H1 (cell line): ENCODE data around the gene ISOC1. TPM values are rescaled to one million over a fixed set of nuclear protein-coding genes. Genes with fewer than 3 reads are reported as not detected.

Source experiments
- CTCF ChIA-PET: fragments of 300-600 bp; sonication (Branson Sonifier 250); formaldehyde crosslinking; loops from one replicate; lab custom pipeline; 2021; ENCODE audit not compliant: partially characterized antibody; lab: Charles Lee
- POLR2A ChIA-PET: fragments of 300-600 bp; sonication (Branson Sonifier 250); formaldehyde crosslinking; loops from one replicate; lab custom pipeline; 2021; ENCODE audit warnings: inconsistent platforms; ENCODE audit not compliant: partially characterized antibody; lab: Charles Lee
- DNase-seq, 2 experiments: peaks; one replicate each; pipeline versions ENCODE4 v3.0.0 to v3.0.0-alpha.2; 2010 to 2022; ENCODE audit warnings: low spot score in 2 of 2, low read depth in 1 of 2, mixed read lengths in 1 of 2
- FAIRE-seq: peaks from 2 replicates; lab custom pipeline; 2011; peaks lifted over from hg19 to GRCh38; lab: Jason Lieb, UNC
- H2AFZ ChIP-seq: 2 replicates; pipeline ENCODE4 v1.8.1; 2012; ENCODE audit warnings: low read length, inconsistent platforms
- H2AK5ac ChIP-seq: 2 replicates; pipeline ENCODE4 v1.6.1; 2013; ENCODE audit warnings: low read depth, low read length
- H2BK120ac ChIP-seq: replicated peaks from 2 replicates; pipeline ENCODE3; 2013; ENCODE audit warnings: low read depth, low read length, inconsistent platforms
- H2BK12ac ChIP-seq: 2 replicates; pipeline ENCODE4 v1.6.1; 2013; ENCODE audit warnings: low read depth, low read length
- H2BK15ac ChIP-seq: 2 replicates; pipeline ENCODE4 v1.6.1; 2013; ENCODE audit warnings: low read length
- H2BK20ac ChIP-seq: 2 replicates; pipeline ENCODE4 v1.6.1; 2013; ENCODE audit warnings: low read length
- H2BK5ac ChIP-seq: 2 replicates; pipeline ENCODE4 v1.6.1; 2013; ENCODE audit warnings: low read depth, low read length
- H3K14ac ChIP-seq: 2 replicates; pipeline ENCODE4 v1.6.1; 2013; ENCODE audit warnings: inconsistent platforms; ENCODE audit not compliant: insufficient read length
- H3K18ac ChIP-seq: 2 replicates; pipeline ENCODE4 v1.6.1; 2013; ENCODE audit warnings: low read length; ENCODE audit errors: extremely low read depth
- H3K23ac ChIP-seq: 2 replicates; pipeline ENCODE4 v1.6.1; 2013; ENCODE audit warnings: inconsistent platforms; ENCODE audit not compliant: insufficient read length
- H3K23me2 ChIP-seq: 2 replicates; pipeline ENCODE4 v1.6.1; 2013; ENCODE audit warnings: low read depth, low read length
- H3K27ac ChIP-seq: 2 replicates; pipeline ENCODE4 v1.6.1; 2011; ENCODE audit warnings: low read depth, low read length, inconsistent platforms
- H3K27me3 ChIP-seq, 4 experiments: replicated peaks in 1 of 4; 1 replicate in 1 of 4; 2 replicates in 3 of 4; pipeline versions ENCODE4 v1.6.1 to v1.8.1; 2011 to 2013; ENCODE audit warnings: low read length in 3 of 4, mild to moderate bottlenecking in 3 of 4, inconsistent platforms in 2 of 4, mixed read lengths in 2 of 4, moderate library complexity in 1 of 4; ENCODE audit not compliant: control insufficient read depth in 3 of 4, insufficient read depth in 3 of 4; ENCODE audit errors: extremely low read depth in 1 of 4
- H3K36me3 ChIP-seq, 4 experiments: 2 replicates each; pipeline versions ENCODE4 v1.6.1 to v1.8.1; 2011 to 2013; ENCODE audit warnings: mild to moderate bottlenecking in 4 of 4, low read length in 3 of 4, moderate library complexity in 2 of 4, control low read depth in 1 of 4, inconsistent platforms in 1 of 4; ENCODE audit not compliant: insufficient read depth in 4 of 4, control insufficient read depth in 2 of 4
- H3K4ac ChIP-seq: replicated peaks from 2 replicates; pipeline ENCODE3; 2013; ENCODE audit warnings: low read length, low read depth, mixed read lengths, inconsistent platforms; ENCODE audit not compliant: insufficient read length
- H3K4me1 ChIP-seq, 4 experiments: replicated peaks in 1 of 4; 1 replicate in 1 of 4; 2 replicates in 3 of 4; pipeline versions ENCODE4 v1.6.1 to v1.8.1; 2011 to 2013; ENCODE audit warnings: low read length in 3 of 4, inconsistent platforms in 2 of 4, mixed read lengths in 1 of 4; ENCODE audit not compliant: insufficient read depth in 4 of 4, control insufficient read depth in 3 of 4
- H3K4me2 ChIP-seq, 2 experiments: 2 replicates each; pipeline versions ENCODE4 v1.6.1 to v1.8.1; 2011 to 2013; ENCODE audit warnings: low read depth in 2 of 2, low read length in 2 of 2, control low read depth in 1 of 2, inconsistent platforms in 1 of 2, mild to moderate bottlenecking in 1 of 2; ENCODE audit not compliant: insufficient read depth in 1 of 2
- H3K4me3 ChIP-seq, 4 experiments: fragments of 200-600, 300-600 bp in 1 of 4; sonication (generic), shearing (Covaris generic), sonication (Bioruptor Twin) in 1 of 4; 2 replicates each; pipeline versions ENCODE4 v1.5.1 to v1.8.1; 2011 to 2016; ENCODE audit warnings: low read length in 4 of 4, low read depth in 3 of 4, control low read depth in 2 of 4, inconsistent platforms in 2 of 4, mild to moderate bottlenecking in 2 of 4, mixed read lengths in 1 of 4, moderate library complexity in 1 of 4; ENCODE audit not compliant: insufficient read depth in 2 of 4; ENCODE audit errors: extremely low read depth in 1 of 4
- H3K56ac ChIP-seq: replicated peaks from 2 replicates; pipeline ENCODE3; 2013; ENCODE audit warnings: low read depth, mild to moderate bottlenecking, mixed read lengths, low read length, inconsistent platforms; ENCODE audit not compliant: insufficient read length
- H3K79me1 ChIP-seq: 2 replicates; pipeline ENCODE4 v1.6.1; 2013; ENCODE audit warnings: low read depth, low read length, control low read depth
- H3K79me2 ChIP-seq, 2 experiments: 2 replicates each; pipeline versions ENCODE4 v1.6.1 to v1.8.1; 2012 to 2013; ENCODE audit warnings: low read length in 2 of 2, mild to moderate bottlenecking in 2 of 2, inconsistent platforms in 1 of 2; ENCODE audit not compliant: insufficient read depth in 2 of 2, control insufficient read depth in 1 of 2
- H3K9ac ChIP-seq, 4 experiments: replicated peaks in 1 of 4; 1 replicate in 1 of 4; 2 replicates in 3 of 4; pipeline versions ENCODE4 v1.6.1 to v1.8.1; 2011 to 2013; ENCODE audit warnings: low read depth in 3 of 4, low read length in 3 of 4, control low read depth in 2 of 4, mild to moderate bottlenecking in 2 of 4, moderate library complexity in 2 of 4, inconsistent platforms in 1 of 4; ENCODE audit errors: extremely low read depth in 1 of 4
- H3K9me3 ChIP-seq, 2 experiments: 2 replicates each; pipeline versions ENCODE4 v1.6.1 to v1.8.1; 2012 to 2013; ENCODE audit warnings: mild to moderate bottlenecking in 2 of 2, moderate library complexity in 2 of 2, control low read depth in 1 of 2, inconsistent platforms in 1 of 2, low read depth in 1 of 2, low read length in 1 of 2, mixed read lengths in 1 of 2; ENCODE audit not compliant: insufficient read depth in 2 of 2
- H4K20me1 ChIP-seq, 2 experiments: replicated peaks in 1 of 2; 2 replicates each; pipeline versions ENCODE3 to v1.8.1; 2011 to 2013; ENCODE audit warnings: inconsistent platforms in 2 of 2, low read length in 2 of 2, mild to moderate bottlenecking in 1 of 2; ENCODE audit not compliant: insufficient read depth in 2 of 2, control insufficient read depth in 1 of 2
- H4K5ac ChIP-seq: 2 replicates; pipeline ENCODE4 v1.6.1; 2013; ENCODE audit warnings: low read length, low read depth, mixed read lengths, inconsistent platforms; ENCODE audit not compliant: insufficient read length
- H4K8ac ChIP-seq: 2 replicates; pipeline ENCODE4 v1.8.0; 2013; ENCODE audit warnings: mild to moderate bottlenecking, moderate library complexity, low read length, inconsistent platforms; ENCODE audit not compliant: insufficient read depth; ENCODE audit errors: extremely low read depth
- H4K91ac ChIP-seq: replicated peaks from 2 replicates; pipeline ENCODE3; 2013; ENCODE audit warnings: low read length, mixed read lengths, inconsistent platforms; ENCODE audit not compliant: insufficient read length
- ATF2 ChIP-seq: IDR thresholded peaks from 2 replicates; pipeline ENCODE4 v1.6.1; 2012; ENCODE audit warnings: low read length, inconsistent platforms
- CTBP2 ChIP-seq: IDR thresholded peaks from 2 replicates; pipeline ENCODE4 v1.7.0; 2011; ENCODE audit warnings: borderline replicate concordance, mild to moderate bottlenecking, moderate library complexity, mixed read lengths, low read length; ENCODE audit not compliant: insufficient read depth, insufficient read length
- GABPA ChIP-seq: IDR thresholded peaks from 2 replicates; pipeline ENCODE4 v1.6.1; 2011; ENCODE audit warnings: mild to moderate bottlenecking, low read length, moderate library complexity, borderline replicate concordance; ENCODE audit not compliant: insufficient read depth
- KDM5A ChIP-seq: fragments of 200-600 bp; IDR thresholded peaks from 2 replicates; pipeline ENCODE4 v1.7.1; 2012; ENCODE audit warnings: mild to moderate bottlenecking, low read length, inconsistent platforms, mixed read lengths
- RXRA ChIP-seq: IDR thresholded peaks from 2 replicates; pipeline ENCODE4 v1.6.1; 2011; ENCODE audit warnings: low read depth, mild to moderate bottlenecking, low read length, moderate library complexity; ENCODE audit not compliant: insufficient read depth
- YY1 ChIP-seq: IDR thresholded peaks from 2 replicates; pipeline ENCODE4 v1.6.1; 2011; ENCODE audit warnings: low read depth, mild to moderate bottlenecking, low read length
- WGBS, 2 experiments: shearing (Covaris generic) in 1 of 2; methylation state at CpG; one replicate each; pipeline versions ENCODE4 v1.1.6 to v1.1.7; 2013 to 2015; ENCODE audit warnings: low lambda C conversion rate in 2 of 2, mixed read lengths in 2 of 2, inconsistent platforms in 1 of 2, low coverage in 1 of 2, missing lambda C conversion rate in 1 of 2; ENCODE audit not compliant: insufficient replicate concordance in 2 of 2, insufficient coverage in 1 of 2, insufficient read length in 1 of 2; ENCODE audit errors: extremely low coverage in 1 of 2, missing lambda C conversion rate in 1 of 2; 5-methylcytosine and 5-hydroxymethylcytosine counted together
- polyA plus RNA-seq, 7 experiments: library from polyadenylated mRNA; depleted of rRNA in 3 of 7; stranded (reverse) in 5 of 7; unstranded in 2 of 7; fragments of >200 nt in 5 of 7; fragments of 200-250 nt in 2 of 7; gene quantifications; 1 replicate in 5 of 7; 2 replicates in 1 of 7; 4 replicates in 1 of 7; pipeline versions ENCODE4 v1.2.1 to v1.2.3, GENCODE V29; 2011 to 2013; ENCODE audit warnings: missing spikeins in 2 of 7, mixed read lengths in 2 of 7
- total RNA-seq: library from RNA; stranded (reverse); fragmentation: NEBNext Ultra II Directional; extraction: Animal tissue kit (Norgen Biotek cat#: 25700); gene quantifications from 2 replicates; pipeline ENCODE4 v1.2.1, GENCODE V29; 2021
- TF ChIP-seq, protein P1 (sequence below): IDR thresholded peaks from 2 replicates; pipeline ENCODE4 v1.6.1; 2011; ENCODE audit warnings: low read depth, mild to moderate bottlenecking, low read length; ENCODE audit not compliant: insufficient read depth

ISOC1 gene
- total and polyA plus RNA-seq, 2 of the 8 experiments (the other 6 are each of a cell fraction or from before 2014, with no cell fraction given): 27.7 to 34.9 TPM

DNA sequence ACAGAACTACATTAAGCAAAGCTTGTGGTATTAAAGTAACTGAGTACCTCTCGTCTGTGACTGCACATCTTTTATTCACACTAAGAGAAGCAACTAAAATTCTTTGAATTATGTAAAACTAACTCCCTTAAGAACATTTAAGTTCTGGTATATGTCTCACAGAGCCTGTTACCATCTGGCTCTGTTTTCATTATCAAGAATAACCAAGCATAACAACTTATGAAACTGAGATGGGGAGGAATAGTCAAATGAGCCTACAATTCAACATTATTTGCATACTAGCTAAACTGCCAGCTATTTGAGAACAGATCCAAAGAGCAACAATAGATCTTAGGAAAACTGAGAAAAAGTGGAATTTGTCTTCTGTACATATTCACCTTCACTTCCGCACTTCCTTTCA, 25.3 kb upstream of the ISOC1 start:
- no peak for FAIRE-seq
- Histone ChIP-seq H3K18ac (no peak overlapping the region), H3K27me3 (no peaks in the 10 kb centered on the region), H2AK5ac (no peak overlapping the region), H3K23ac (no peak overlapping the region), H3K9me3 (no peaks in the 10 kb centered on the region), H4K5ac (no peak overlapping the region), H3K56ac (no peak overlapping the region), H3K27ac (no peak overlapping the region), H2BK20ac (no peak overlapping the region), H3K23me2 (no peaks in the 10 kb centered on the region), H4K20me1 (no peaks in the 10 kb centered on the region), H3K4ac (no peak overlapping the region), H3K4me1 (no peaks in the 10 kb centered on the region), H3K4me3 (no peak overlapping the region), H2BK15ac (no peak overlapping the region), H3K4me2 (no peak overlapping the region), H4K8ac (no peak overlapping the region), H2BK12ac (no peak overlapping the region), H3K14ac (no peak overlapping the region), H4K91ac (no peak overlapping the region), H3K36me3 (no peaks in the 10 kb centered on the region), H2BK120ac (no peak overlapping the region), H2AFZ (no peak overlapping the region), H2BK5ac (no peak overlapping the region), H3K9ac (no peak overlapping the region), H3K79me1 (no peaks in the 10 kb centered on the region), H3K79me2 (no peaks in the 10 kb centered on the region)
- WGBS, 2 experiments: 87% methylated on average over 2 of the region's 2 CpGs; no CpG with 5 or more reads in 1 of the 2 experiments
- CTCF ChIA-PET: interaction anchor here (0.8 to 2.1 kb wide), 2 partner anchors 54 to 163 kb away, joined by 3 to 5 read pairs; no protein-coding TSS in a partner anchor
- DNase-seq: no peak
- POLR2A ChIA-PET: no interaction called here
- no peak for TF ChIP-seq KDM5A
- TF ChIP-seq RXRA: no peak
- no peak for TF ChIP-seq YY1
- no peak for TF ChIP-seq ATF2
- no peak for TF ChIP-seq GABPA
- TF ChIP-seq, protein P1, sequence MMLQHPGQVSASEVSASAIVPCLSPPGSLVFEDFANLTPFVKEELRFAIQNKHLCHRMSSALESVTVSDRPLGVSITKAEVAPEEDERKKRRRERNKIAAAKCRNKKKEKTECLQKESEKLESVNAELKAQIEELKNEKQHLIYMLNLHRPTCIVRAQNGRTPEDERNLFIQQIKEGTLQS: no peak
- no peak for TF ChIP-seq CTBP2
